GM21447 (cell line): ENCODE measurements around the gene AMMECR1.
"Not testable (repeated sequence)": the region's sequence is repeated elsewhere in the genome, so short reads cannot be mapped to it uniquely, and the experiment has no call there.

Experiments
- ATAC-seq: cut with Tn5 transposase; IDR thresholded peaks from one replicate; pipeline ENCODE4 v1.9.1; 2021; ENCODE audit not compliant: unreplicated experiment

AMMECR1 gene

DNA sequence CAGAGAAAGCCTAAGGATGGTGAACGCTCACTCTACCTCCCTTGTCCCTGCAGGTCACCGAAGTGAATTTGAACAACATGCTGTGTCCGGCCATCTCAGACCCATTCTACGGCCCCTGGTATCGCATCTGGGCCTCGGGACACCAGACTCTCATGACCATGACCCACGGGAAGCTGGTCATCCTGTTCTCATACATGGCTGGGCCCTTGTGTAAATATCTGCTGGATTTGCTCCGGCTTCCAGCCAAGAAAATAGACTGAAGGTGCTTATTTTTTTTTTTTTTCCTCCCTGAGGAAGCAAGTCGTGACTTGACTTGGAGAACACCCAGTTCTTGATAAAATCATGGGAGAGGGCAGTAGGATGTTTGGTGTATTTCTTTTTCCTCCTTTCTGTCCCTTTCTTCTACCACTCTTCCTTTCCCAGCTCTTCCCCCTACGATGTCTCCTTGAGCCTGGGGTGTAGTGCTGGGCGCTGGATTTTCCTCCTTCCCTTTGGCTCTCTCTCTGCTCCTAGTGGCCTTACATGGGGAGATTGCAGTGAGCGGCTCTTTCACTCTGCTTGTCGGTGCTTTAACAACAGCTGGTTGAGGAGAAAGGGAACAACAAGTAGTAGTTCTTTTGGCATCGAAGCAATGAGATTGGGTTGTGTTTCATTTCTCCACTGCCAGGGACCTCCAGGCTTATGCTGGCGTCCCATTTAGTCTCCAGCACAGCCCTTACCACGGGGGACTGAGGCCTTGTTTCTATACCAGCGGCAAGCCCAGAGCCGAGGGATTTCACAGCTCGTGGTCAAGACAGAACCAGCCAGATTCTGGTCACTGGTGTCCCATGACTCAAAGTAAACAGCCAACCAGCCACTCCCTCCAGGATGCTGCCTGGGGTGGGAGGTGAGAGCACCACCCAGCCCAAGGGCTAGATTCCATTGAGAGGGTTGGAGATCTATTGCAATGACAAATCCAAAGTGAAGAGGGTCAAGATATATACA, 144.4 kb downstream of the AMMECR1 start:
- no peak for ATAC-seq

DNA sequence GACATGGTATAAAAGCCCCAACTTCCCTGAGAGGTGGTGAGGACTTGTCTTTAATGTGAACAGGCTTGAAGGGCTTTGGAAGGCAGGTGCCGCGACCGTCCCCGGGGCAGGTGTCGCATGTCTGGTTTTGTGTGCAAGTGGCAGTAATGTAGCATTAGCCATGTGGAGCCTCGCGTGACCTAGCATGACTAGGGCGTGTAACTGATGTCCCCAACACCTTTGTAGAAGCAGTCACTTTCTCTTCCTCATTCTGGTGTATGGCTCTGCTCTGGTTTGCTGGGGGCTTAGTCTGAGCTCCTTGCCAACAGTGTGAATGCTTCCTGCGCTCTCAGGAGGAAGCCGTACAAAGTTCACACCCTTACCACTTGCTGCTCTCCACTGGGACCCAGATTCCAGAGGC, 145.7 kb downstream of the AMMECR1 start:
- peak; percentile 99 for ATAC-seq

DNA sequence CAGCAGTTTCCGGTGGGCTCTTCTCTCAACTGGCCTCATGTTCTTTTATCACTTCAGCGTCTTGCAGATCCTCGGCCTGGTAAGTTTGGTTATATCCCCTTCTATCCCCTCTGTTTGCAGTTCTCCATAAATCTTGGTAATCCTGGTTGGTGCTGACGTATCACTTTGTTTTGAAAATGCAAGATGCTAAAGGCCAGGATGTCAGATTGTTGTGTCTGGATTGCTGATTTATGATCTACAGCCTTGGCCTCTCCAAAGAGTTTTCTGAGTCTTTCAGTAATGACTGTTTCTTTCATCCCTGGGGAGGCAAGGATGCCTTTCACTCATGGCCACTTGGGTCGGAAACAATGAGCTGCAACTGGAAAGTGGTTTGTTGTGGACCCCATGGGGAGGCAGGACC, 146.4 kb downstream of the AMMECR1 start:
- ATAC-seq = no peak

DNA sequence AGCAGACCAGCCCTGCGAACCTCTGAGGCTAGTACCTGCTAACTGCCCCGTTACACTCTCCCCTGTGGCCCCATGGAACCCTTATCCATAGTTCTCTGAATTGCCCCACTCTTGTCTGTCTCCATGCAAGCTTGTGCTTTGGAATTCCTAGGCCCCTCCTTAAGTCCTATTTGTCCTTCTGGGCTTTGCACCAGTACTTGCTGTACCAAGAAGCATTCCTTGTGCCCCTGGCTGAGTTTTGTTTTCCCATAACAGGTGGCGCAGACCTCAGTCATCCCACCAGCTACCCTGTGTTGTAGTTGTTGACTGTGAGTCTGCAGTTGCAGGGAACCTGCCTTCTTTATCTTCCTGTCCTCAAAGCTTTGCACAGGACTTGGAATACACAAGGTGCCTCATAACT, 147.9 kb downstream of the AMMECR1 start:
- no peak for ATAC-seq

DNA sequence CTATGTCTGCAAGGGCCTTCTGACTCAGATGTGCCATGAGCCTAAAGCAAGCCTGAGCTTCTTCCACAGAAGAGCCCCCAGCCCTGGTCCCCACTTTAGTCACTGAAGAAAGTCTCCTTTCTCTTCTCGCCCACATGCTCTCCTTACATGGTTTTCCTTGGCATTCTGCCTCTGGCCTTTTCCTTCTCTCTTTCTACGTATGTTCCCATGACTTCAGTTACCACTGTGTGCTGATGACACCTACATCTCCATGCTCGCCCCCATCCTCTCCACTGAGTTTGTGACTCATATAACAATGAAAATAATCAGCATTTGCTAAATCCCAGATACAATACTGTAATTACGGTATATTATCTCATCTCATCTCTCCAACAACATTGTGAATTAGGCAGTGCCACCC, 149.3 kb downstream of the AMMECR1 start:
- ATAC-seq = no peak

DNA sequence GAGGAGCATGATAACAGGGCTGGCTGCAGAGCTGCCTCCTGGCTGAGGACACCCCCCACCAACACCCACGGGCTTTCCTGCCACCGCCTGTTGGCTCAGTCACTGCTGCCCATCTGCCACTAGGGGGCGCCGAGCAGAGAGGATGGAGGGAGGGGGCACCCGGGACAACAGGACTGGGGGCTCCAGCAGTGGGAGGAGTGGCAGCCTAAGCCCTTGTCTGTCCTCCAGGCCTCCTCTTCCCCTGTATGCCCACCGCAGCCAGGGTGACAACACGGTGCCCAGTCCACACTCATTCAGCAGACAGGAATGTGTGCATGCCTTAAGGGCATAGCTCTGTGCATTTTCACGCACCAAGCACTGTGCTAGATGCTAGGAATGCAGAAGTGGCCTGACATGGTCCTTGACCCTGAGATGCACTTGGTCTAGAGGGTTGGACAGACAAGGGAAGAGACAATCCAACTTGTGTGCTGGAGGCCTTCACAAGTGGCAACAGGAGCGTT, 149.9 kb downstream of the AMMECR1 start:
- ATAC-seq = no peak

DNA sequence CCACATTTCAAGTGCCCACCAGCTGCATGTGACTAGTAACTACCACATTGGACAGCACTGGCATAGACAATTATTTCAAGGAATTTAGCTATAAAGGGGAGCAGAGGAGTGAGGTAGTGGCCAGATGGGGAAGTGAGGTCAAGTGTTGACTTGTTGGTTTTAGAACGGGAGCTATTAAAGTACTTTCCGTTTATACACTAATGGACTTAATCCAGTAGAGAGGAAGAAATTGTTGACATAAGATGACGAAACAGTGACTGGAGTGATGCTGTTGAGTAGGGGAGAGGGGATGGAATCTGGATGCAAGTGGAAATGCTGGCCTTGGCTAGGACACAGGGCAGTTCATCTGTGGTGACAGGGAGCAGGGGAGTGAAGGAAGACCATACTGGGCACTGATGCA, 154.4 kb downstream of the AMMECR1 start:
- no peak for ATAC-seq

DNA sequence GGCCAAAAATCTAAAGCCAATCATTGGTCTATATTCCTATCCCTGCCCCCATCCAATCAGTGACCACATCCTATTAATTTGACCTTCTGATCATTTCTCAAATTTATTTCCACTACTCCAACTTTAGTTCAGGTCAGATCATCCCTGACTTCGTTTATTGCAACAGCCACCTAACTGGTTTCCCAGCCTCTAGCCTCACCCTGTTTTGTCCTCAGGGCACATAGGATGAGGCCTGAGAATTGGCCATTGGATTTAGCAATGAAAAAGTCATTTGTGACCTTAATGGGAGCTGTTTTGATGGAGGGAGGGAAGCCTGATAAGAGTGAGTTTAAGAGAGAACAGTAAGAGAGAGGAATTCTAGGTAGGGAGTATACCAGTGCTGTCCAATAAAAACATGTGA, 155.0 kb downstream of the AMMECR1 start:
- no peak for ATAC-seq

DNA sequence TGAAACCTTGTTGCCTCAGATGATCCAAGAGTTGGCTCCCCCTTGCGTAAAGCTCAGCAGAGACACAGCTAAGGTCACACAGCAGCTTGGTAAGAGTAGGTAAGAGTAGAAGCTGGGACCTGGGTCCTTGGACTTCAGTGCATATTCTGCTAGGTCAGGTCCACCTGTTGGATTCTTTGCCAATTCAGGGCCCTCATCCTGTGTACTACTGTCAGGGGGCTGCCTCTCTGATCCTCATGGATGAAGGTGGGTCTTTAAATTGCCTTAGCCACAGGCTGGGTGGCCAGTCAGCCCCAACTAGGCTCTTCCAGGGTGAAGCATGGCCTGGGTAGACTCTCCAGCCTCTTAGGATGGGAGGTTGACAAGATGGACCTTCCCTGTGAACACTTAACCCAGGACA, 155.8 kb downstream of the AMMECR1 start:
- no peak for ATAC-seq

DNA sequence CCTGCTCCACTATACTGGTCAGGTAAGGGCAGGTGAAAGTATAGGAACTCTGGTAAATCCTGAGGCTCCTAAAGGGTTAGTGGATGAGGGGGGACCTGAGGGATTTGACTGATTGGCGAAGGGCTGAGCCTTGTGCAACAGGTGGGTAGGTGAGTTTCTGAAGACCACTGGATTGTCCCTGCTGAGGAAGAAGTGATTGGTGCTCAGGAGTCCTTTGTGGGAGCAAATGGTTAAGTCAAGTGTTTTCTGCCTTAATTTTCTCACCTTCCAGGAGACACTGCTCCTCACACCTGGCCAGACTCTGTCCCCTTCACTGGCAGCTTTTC, 156.6 kb downstream of the AMMECR1 start:
- ATAC-seq = no peak

DNA sequence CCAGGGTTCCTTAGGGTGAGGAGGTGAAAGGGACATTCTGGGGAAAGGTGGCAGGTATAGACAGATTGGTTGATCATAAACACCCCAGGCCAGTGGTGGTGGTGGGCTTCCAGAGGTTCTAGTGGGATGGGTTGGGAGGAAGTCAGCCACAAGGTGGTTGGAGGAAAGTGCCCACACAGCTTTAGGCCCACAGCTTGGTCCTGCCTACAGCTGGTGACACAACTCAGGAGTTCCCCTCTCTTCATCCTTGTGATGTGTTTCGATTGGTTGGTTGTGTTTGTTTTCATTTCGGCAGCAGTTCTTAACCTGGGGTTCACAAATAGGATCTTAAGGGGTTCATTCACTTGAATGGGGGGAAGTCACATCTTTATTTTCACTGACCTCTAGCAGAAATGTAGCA, 158.0 kb downstream of the AMMECR1 start:
- ATAC-seq = peak; percentile 32

DNA sequence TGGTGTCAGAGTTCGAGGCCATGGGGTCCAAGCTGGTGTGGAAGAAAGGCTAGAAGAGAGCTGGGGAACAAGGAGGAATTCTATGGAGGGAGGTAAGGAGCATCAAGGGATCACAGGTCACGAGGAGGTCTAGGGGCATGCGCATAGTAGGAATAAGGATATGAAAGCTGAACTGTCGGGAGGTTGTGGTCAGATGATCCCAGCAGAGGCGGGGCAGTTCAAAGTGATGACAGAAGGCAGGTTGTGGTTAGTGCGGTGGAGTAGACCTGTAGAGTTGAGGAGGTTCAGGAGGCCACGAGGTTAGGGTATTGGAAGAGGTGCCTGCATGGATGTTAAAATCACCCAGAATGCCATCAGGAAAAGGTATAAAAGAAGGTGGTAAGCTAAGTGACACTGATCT, 158.7 kb downstream of the AMMECR1 start:
- peak; percentile 47 for ATAC-seq

DNA sequence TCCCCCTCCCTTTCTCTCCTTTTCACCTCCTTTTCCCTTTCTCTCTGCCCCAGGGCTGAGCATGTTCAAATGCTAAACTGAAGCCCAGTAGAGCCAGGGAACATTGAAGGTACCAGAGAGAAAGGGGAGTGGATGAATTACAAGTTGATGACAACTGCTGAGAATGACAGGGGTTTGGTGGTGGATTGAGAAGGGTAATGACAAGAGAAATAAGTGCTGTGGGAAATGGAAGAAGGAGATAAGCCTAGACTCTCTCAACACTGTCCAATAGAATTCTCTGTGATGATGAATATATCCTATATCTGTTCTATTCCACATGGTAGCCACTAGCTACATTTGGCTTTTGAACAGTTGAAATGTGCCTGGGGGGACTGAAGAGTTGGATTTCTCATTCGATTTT, 160.4 kb downstream of the AMMECR1 start:
- ATAC-seq = no peak

DNA sequence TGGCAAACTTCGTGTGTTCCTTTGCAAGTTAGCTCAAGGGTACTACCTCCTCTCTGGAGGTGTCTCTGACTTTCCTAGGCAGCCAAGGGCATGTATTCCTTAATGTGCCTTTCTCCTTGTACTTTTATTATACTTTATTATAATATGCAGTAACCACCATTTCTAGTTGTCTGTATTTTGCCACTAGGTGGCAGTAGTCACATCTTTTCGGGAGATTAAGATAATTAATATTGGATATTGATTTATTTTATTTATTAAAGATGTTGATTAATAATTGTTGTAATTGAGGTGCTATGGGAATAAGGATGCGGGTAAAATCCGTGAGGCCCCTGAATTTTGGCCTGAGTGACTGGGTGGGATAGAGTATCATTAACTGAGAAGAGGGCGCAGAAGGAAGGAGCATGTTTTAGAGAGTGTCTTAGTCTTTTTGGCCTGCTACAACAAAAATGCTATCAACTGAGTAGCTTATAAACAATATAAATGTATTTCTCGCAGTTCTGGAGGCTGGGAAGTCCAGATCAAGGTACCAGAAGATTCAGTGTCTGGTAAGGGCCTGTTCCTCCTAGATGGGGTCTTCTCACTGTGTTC, 161.6 kb downstream of the AMMECR1 start:
- ATAC-seq = no peak

DNA sequence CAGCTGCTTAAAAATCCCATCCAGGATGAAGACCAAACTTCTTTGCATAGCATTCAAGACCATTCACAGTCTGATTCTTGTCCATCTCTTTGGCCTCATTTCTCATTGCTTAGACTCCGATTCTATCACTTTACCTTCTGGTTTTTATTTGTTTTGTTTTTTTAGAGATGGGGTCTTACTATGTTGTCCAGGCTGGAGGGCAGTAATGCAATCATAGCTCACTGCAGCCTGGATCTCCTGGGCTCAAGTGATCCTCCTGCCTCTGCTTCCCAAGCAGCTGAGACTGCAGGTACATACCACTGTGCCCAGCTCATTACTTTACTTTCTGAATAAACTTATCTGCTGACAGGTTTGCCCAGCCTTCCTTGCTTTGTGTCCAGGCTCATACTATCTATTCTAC, 162.1 kb downstream of the AMMECR1 start:
- ATAC-seq = no peak

DNA sequence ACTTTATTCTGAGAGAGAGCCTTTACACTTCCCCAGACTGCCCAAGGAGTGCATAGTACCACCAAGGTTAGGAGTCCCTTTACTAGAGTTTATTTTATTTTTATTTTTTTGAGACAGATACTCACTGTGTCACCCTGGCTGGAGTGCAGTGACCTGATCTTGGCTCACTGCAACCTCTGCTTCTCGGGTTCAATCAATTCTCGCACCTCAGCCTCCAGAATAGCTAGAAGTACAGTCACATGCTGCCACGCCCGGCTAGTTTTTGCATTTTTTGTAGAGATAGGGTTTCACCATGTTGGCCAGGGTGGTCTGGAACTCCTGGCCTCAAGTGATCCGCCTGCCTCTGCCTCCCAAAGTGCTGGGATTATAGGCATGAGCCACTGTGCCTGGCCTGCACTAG, 163.6 kb downstream of the AMMECR1 start:
- ATAC-seq = not testable (repeated sequence)

DNA sequence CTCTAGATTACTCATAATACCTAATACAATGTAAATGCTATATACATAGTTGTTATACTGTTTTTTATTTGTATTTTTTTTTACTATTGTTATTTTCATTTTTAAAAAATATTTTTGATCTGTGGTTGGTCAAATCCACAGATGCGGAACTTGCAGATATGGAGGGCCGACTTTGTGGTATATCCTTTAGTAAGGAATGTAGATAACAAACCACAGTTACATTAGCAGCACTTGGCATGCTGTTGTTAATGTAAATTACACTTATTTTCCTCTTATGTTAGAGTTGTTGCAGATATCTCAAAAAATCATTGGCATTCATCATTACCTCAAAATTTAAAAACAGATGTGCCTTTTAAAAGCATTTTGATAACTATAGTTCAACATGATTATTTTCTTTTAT, 164.0 kb downstream of the AMMECR1 start:
- ATAC-seq = no peak

DNA sequence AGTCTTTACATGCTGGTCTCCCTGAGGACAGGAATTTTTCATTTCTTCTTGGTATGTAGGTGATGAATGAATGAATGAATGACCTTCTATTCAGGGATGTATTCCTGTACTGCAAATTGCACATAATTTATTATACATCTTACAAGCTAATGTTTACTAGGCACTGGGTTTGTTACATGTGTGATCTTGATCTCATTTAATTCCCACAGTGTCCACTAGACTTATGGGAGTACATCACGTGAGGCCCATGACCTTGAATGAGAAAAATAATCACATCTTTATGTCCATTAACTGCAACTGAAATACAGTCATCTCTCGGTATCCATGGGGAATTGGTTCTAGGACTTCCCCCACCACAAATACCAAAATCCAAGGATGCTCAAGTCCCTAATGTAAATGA, 164.6 kb downstream of the AMMECR1 start:
- no peak for ATAC-seq

DNA sequence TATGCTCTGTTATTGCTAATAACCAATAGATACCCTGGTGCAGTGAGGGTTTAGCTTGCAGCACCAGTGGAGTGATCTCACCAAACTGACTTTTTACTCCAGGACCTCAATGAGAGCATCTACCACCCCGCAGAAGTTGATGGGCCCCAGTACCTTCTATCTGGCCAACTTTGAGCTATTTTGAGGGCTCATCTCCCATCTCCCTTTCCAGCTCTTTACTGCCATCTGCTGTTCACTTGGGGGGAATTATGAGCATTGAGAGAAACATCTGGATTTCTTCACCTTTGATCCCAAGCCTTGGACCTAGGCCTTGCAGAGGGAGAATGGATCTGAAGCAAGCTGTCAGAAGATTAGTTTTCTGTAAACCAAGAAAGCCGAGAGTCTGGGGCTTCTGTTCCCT, 171.4 kb downstream of the AMMECR1 start:
- peak; percentile 67 for ATAC-seq

DNA sequence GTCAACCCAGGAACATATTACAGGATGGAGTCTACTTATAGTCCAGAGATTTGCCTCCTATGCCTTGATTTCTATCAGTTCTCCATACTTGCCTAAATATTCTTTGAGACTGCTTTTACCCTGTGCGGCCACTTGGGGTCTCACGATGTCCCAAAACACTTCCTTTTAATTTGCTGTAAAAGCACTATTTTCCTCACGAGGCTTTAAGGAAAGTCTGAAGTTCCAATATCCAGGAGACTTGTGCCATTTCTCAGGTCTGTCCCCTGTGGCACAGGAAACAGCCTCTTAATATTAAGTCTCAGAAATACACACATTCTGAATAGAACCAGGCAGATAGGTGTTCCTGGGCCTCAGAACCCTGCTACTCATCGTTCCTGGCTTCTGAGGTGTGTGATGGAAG, 172.0 kb downstream of the AMMECR1 start:
- peak; percentile 64 for ATAC-seq

DNA sequence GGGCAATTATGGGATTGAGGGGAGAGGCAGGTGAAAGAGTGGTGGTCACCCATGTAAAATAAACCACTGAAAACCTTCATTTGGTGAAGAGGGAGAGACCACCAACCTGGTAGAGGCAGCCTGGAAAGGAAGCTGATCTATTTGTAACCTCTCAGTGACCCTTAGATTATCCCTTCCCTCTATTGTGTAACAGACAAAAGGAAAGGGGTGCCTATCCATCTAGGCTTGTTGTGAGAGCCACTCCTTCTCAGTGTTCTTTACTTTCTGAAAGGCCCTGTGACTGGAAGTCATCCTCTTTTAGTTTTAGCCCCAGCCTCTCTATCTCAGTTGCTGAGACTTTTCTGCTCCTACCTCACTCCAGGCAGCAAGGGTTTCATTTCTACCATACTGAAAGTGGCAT, 172.6 kb downstream of the AMMECR1 start:
- ATAC-seq = no peak
